NOMO-1 treated with dmso at 0.1 percent for 144 hours (cell line): Measurements from ENCODE around the gene TNNI2.
A peak's percentile ranks its signal among the peaks of the same experiment; 100 is the strongest.

Experiments used
- DNase-seq: peaks from one replicate; lab custom pipeline; 2025; ENCODE audit not compliant: unreplicated experiment; lab: John Stamatoyannopoulos, UW

TNNI2 gene

DNA sequence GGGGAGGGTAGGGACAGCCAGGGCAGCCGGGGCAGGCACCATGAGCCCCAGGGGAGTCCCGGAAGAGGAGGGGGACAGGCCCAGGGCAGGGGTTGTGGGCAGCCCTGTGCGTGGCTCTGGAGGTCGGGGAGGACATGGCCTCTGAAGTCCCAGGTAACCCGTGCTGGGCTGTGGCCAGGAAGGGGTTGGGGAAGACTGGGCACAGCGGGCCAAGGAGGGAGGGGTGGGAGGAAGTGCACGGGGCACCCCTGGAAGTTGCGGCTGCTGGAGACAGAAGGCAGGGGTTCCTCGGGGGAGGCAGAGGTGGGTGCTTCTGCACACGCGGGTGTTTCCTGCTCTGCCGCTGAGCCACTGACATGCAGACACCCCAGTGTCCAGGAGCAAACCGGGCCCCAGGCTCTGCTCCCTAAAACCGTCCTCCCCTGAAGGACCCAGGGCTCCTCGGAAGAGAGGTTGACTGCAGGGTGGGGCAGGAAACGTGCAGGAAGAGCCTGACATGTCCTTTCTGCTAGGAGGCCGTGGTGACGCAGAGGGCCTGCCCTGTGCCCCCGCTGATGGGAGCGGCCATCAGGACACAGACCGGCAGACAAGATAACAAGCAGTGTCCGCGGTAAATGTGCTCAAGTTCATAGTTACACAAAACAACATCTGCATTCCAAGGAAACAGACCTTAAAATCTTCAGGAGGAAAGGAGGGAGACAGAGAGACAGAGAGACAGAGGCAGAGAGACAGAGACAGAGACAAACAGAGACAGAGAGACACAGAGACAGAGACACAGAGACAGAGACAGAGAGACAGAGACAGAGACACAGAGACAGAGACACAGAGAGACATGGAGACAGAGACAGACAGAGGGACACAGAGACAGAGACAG, 5.7 kb downstream of the TNNI2 start:
- no peak for DNase-seq

GRCh38 chr11:1845095-1845429, 6.3 kb downstream of the TNNI2 start:
- DNase-seq = no peak

DNA sequence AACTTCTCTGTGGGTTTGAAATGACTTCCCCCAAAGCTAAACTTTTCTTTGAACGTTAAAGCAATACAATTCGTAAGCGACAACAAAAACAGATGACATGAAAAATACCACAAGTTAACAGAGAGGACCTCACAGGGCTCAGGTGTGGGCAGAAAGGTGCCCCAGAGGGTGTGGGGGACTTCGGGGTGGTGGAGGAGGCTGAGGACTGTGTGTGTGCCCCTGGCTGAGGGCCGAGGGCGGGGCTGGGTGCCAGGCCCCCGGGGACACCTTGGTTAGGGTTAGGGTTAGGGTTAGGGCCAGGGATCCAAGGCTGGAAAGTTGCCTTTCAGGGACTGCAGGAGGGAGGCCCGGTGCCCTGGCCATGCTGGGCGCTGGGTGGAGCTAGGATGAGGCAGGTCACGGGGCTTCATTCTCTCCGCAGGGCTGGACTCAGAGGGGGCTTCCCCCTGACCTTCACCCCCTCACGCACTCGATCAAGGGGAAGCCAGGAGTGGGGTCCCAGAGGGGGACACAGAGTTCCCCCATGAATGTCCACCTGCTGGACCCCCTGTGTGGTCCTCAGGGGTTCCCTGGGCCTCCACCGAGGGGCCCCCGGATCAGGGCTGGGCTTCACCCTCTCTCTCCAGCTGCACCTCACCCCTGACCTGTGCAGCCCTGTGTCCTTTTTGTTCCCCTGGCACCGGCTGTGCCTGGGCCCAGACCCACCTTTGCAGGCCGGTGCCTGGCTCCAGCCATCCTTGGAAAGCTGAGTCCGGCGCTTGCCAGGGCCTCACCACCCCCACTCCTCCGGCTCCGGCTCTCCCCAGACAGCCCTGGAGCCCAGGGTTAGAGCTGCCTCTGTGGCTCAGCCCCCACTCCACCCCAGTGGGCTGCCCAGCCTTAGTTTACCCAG, 7.0 kb downstream of the TNNI2 start:
- no peak for DNase-seq

- DNase-seq = no peak
These were observed 7.7 kb downstream of the TNNI2 start for GRCh38 chr11:1846453-1846932.

DNA sequence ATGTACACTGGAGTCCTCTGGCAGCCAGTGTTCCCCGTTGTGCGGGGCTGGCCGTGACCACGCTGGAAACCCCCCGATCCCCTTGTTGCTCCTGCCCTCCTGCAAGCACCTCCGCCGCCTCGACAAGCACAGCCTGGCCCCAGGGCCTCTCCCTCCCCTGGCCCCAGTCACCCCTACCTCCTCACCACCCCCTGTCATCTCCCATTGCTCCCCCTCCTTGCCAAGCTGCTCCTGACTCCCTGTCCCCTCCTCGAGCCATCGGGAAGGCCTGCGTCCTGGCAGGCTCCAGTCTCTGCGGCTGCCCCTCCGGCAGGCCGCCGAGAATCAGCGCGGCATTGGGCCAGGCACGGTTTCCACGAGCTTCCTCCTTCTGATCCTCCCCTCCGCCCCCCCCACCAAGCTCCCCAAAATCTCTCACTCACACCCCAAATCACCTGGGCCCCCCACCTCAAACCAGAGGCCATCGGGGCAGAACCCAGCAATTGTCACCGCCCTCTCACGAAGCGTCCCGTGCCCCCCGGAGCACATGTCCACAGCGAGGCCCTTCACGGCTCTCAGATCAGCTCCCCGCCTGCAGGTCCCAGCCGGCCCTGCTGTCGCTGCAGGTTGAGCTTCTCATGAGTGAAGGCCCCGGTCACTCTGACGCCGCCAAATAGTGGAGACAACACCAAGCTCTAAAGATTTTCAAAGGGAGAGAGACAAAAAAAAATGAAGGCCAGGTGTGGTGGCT, 8.4 kb downstream of the TNNI2 start:
- DNase-seq = no peak

- DNase-seq = no peak
These were observed 9.3 kb downstream of the TNNI2 start for GRCh38 chr11:1847926-1848639.

DNA sequence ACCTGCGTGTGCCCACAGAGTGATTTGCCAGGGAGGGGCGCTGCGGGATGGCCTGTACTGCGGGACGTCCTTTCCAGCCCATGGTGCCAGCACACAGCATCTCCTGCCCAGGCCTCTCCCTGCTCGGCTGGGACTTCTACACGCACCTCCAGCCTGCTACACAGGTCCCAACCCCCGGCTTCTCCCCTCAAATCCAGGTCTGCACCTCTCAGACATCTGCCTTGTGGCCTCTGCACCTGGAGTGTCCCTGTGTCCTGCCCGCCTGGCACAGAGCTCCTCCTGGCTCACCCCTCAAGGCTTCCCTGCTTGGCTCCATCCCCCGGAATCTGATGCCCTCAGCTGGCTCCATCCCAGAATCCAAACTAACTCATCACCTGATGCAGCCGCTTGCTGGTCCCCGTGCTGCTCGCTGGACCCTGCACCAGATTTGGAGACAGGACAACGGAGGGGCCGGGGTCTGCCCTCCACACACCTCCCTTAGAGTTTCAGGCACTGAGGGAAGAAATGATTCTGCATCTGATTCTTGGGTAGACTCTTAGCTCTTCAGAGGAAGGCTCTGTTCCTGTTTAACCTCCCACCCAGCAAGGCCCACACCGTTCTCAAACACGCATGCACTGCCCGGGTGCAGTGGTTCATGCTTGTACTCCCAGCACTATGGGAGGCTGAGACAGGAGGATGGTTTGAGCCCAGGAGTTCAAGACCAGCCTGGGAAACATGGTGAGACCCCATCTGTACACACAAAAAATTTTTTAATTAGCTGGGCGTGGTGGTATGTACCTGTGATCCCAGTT, 10.1 kb downstream of the TNNI2 start:
- DNase-seq = no peak

DNA sequence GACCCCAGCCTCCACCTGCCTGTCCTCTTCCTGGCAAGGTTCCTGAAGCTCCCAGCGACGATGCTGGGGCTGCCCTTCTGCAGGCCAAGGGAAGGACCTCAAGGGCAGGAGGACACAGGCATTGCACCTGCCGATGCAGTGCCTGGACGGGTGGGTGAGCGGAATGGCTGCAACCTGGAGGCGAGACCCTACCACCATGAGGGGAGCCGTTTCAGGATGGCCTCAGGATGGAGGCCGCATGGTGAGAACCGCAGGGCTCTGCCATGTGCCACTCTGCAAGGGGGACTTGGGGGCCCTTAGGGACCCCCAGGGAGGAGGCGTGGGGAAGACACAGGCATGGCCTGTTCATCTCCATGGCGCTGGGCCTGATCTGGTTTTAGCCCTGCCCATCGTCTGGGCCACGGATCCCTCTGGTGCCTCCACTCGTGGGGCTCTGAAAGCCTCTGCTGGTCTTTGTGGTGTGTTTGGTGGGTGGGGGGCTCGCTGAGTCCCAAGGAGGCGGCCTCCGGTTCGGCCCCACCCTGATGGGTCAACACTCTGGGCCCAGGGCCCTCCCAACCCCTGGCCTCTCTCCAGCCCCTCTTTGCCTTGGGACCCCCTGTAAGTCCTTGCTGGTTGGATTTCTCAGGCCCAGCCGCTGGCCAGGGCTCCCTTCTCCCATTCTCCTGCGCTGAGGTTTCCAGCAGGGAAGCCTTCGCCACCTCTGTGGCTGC, 12.8 kb downstream of the TNNI2 start:
- no peak for DNase-seq

- no peak for DNase-seq
These were observed 13.6 kb downstream of the TNNI2 start for GRCh38 chr11:1852271-1852876.

DNA sequence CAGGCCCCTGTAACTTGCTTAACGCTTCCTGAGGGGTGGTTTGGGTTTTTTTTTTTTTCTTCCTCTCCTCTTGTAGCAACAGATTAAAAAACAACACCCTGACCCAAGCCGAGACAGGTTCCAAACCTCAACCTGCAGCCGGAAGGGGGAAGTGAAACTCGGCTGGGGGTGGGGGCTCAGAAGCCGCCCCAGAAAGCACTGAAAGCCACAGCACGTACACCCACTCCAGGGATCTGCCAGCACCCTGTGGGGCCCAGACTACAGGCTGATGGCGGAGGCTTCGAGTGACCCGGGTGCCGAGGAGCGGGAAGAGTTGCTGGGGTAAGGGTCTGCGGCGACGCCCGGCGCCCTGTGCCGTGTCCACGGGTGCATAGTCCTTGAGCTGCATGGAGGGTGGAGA, 14.1 kb downstream of the TNNI2 start, which contains the start of gene LSP1:
LSP1 (plus strand) TSS at position 208 of the 400 bp plus-strand sequence; CDS start at position 269, 61 bp downstream.
- DNase-seq = peak; percentile 86

- DNase-seq = no peak
These were observed 14.8 kb downstream of the TNNI2 start for GRCh38 chr11:1853376-1854131.

- DNase-seq = no peak
These were observed 15.6 kb downstream of the TNNI2 start for GRCh38 chr11:1854132-1854948.

GRCh38 chr11:1854949-1855885, 16.4 kb downstream of the TNNI2 start:
- no peak for DNase-seq

GRCh38 chr11:1855886-1856265, 17.1 kb downstream of the TNNI2 start:
- DNase-seq = no peak

- no peak for DNase-seq
These were observed 17.7 kb downstream of the TNNI2 start for GRCh38 chr11:1856306-1857005.
